Measurements from ENCODE around the gene MVB12B. TPM values are rescaled to one million over a fixed set of nuclear protein-coding genes. Genes with fewer than 3 reads are reported as not detected.

Gene MVB12B
- polyA plus RNA-seq, 1 donor: 13.4 TPM

GRCh38 chr9:126439402-126439765 lies 112.8 kb downstream of the MVB12B start:
- H3K36me3 ChIP-seq (ENCODE audit: control insufficient read depth, insufficient read depth, low read length): peaks cover 4% of the 10 kb centered on the region
- H3K9me3 ChIP-seq (ENCODE audit: control insufficient read depth, low read depth, low read length): no peaks in the 10 kb centered on the region
- no peak overlapping the region for H3K4me3 ChIP-seq (ENCODE audit: low read length)
- WGBS (ENCODE audit: insufficient coverage, low lambda C conversion rate): 80% methylated on average over 1 of the region's 5 CpGs
- no peak overlapping the region for H3K27ac ChIP-seq (ENCODE audit: low read length)
- no peak for DNase-seq
- no peaks in the 10 kb centered on the region for H3K27me3 ChIP-seq (ENCODE audit: control insufficient read depth, insufficient read depth, low read length)
- H3K4me1 ChIP-seq (ENCODE audit: control insufficient read depth, insufficient read depth, low read length): no peaks in the 10 kb centered on the region

GRCh38 chr9:126439883-126440653 lies 113.4 kb downstream of the MVB12B start:
- H3K4me3 ChIP-seq (ENCODE audit: low read length): no peak overlapping the region
- DNase-seq: no peak
- no peak overlapping the region for H3K27ac ChIP-seq (ENCODE audit: low read length)
- no peaks in the 10 kb centered on the region for H3K27me3 ChIP-seq (ENCODE audit: control insufficient read depth, insufficient read depth, low read length)
- WGBS (ENCODE audit: insufficient coverage, low lambda C conversion rate): 72% methylated on average over 2 of the region's 16 CpGs
- peaks cover 4% of the 10 kb centered on the region for H3K36me3 ChIP-seq (ENCODE audit: control insufficient read depth, insufficient read depth, low read length)
- H3K9me3 ChIP-seq (ENCODE audit: control insufficient read depth, low read depth, low read length): no peaks in the 10 kb centered on the region
- H3K4me1 ChIP-seq (ENCODE audit: control insufficient read depth, insufficient read depth, low read length): no peaks in the 10 kb centered on the region

GRCh38 chr9:126440940-126441339 lies 114.3 kb downstream of the MVB12B start:
- no peaks in the 10 kb centered on the region for H3K9me3 ChIP-seq (ENCODE audit: control insufficient read depth, low read depth, low read length)
- no peaks in the 10 kb centered on the region for H3K4me1 ChIP-seq (ENCODE audit: control insufficient read depth, insufficient read depth, low read length)
- no CpG with 5 or more reads among the region's 11 CpGs for WGBS (ENCODE audit: insufficient coverage, low lambda C conversion rate)
- no peak overlapping the region for H3K4me3 ChIP-seq (ENCODE audit: low read length)
- H3K36me3 ChIP-seq (ENCODE audit: control insufficient read depth, insufficient read depth, low read length): peaks cover 4% of the 10 kb centered on the region
- H3K27ac ChIP-seq (ENCODE audit: low read length): no peak overlapping the region
- no peak for DNase-seq
- H3K27me3 ChIP-seq (ENCODE audit: control insufficient read depth, insufficient read depth, low read length): no peaks in the 10 kb centered on the region

GRCh38 chr9:126442636-126443035 lies 116.0 kb downstream of the MVB12B start:
- Histone ChIP-seq H3K4me1 (ENCODE audit: control insufficient read depth, insufficient read depth, low read length) (no peaks in the 10 kb centered on the region), H3K27me3 (ENCODE audit: control insufficient read depth, insufficient read depth, low read length) (no peaks in the 10 kb centered on the region), H3K9me3 (ENCODE audit: control insufficient read depth, low read depth, low read length) (no peaks in the 10 kb centered on the region), H3K36me3 (ENCODE audit: control insufficient read depth, insufficient read depth, low read length) (peaks cover 4% of the 10 kb centered on the region), H3K27ac (ENCODE audit: low read length) (no peak overlapping the region), H3K4me3 (ENCODE audit: low read length) (no peak overlapping the region)
- no CpG with 5 or more reads among the region's 3 CpGs for WGBS (ENCODE audit: insufficient coverage, low lambda C conversion rate)
- DNase-seq: no peak

- WGBS (ENCODE audit: insufficient coverage, low lambda C conversion rate): 80% methylated on average over 1 of the region's 3 CpGs
- no peak for DNase-seq
- H3K27me3 ChIP-seq (ENCODE audit: control insufficient read depth, insufficient read depth, low read length): no peaks in the 10 kb centered on the region
- H3K9me3 ChIP-seq (ENCODE audit: control insufficient read depth, low read depth, low read length): no peaks in the 10 kb centered on the region
- no peak overlapping the region for H3K27ac ChIP-seq (ENCODE audit: low read length)
- peaks cover 9% of the 10 kb centered on the region for H3K36me3 ChIP-seq (ENCODE audit: control insufficient read depth, insufficient read depth, low read length)
- H3K4me3 ChIP-seq (ENCODE audit: low read length): no peak overlapping the region
- H3K4me1 ChIP-seq (ENCODE audit: control insufficient read depth, insufficient read depth, low read length): no peaks in the 10 kb centered on the region
Measured at GRCh38 chr9:126443144-126443543, 116.5 kb downstream of the MVB12B start.

GRCh38 chr9:126448136-126448535 lies 121.5 kb downstream of the MVB12B start:
- H3K27me3 ChIP-seq (ENCODE audit: control insufficient read depth, insufficient read depth, low read length): no peaks in the 10 kb centered on the region
- DNase-seq: no peak
- no CpG with 5 or more reads among the region's 2 CpGs for WGBS (ENCODE audit: insufficient coverage, low lambda C conversion rate)
- no peaks in the 10 kb centered on the region for H3K4me1 ChIP-seq (ENCODE audit: control insufficient read depth, insufficient read depth, low read length)
- no peak overlapping the region for H3K4me3 ChIP-seq (ENCODE audit: low read length)
- H3K9me3 ChIP-seq (ENCODE audit: control insufficient read depth, low read depth, low read length): no peaks in the 10 kb centered on the region
- H3K27ac ChIP-seq (ENCODE audit: low read length): no peak overlapping the region
- peaks cover 18% of the 10 kb centered on the region for H3K36me3 ChIP-seq (ENCODE audit: control insufficient read depth, insufficient read depth, low read length)

GRCh38 chr9:126448865-126449577 lies 122.4 kb downstream of the MVB12B start:
- no CpG with 5 or more reads among the region's 14 CpGs for whole genome bisulfite sequencing (ENCODE audit: insufficient coverage, low lambda C conversion rate)
- Histone ChIP-seq H3K27ac (ENCODE audit: low read length) (no peak overlapping the region), H3K9me3 (ENCODE audit: control insufficient read depth, low read depth, low read length) (no peaks in the 10 kb centered on the region), H3K4me3 (ENCODE audit: low read length) (no peak overlapping the region), H3K36me3 (ENCODE audit: control insufficient read depth, insufficient read depth, low read length) (peaks cover 21% of the 10 kb centered on the region), H3K4me1 (ENCODE audit: control insufficient read depth, insufficient read depth, low read length) (no peaks in the 10 kb centered on the region), H3K27me3 (ENCODE audit: control insufficient read depth, insufficient read depth, low read length) (no peaks in the 10 kb centered on the region)
- DNase-seq: no peak

- no peak for DNase-seq
- Histone ChIP-seq H3K4me3 (ENCODE audit: low read length) (no peak overlapping the region), H3K9me3 (ENCODE audit: control insufficient read depth, low read depth, low read length) (no peaks in the 10 kb centered on the region), H3K36me3 (ENCODE audit: control insufficient read depth, insufficient read depth, low read length) (peaks cover 21% of the 10 kb centered on the region), H3K27me3 (ENCODE audit: control insufficient read depth, insufficient read depth, low read length) (no peaks in the 10 kb centered on the region), H3K4me1 (ENCODE audit: control insufficient read depth, insufficient read depth, low read length) (no peaks in the 10 kb centered on the region), H3K27ac (ENCODE audit: low read length) (no peak overlapping the region)
- no CpG with 5 or more reads among the region's 12 CpGs for WGBS (ENCODE audit: insufficient coverage, low lambda C conversion rate)
Measured at GRCh38 chr9:126449725-126450667, 123.4 kb downstream of the MVB12B start.

- no peaks in the 10 kb centered on the region for H3K9me3 ChIP-seq (ENCODE audit: control insufficient read depth, low read depth, low read length)
- no peak for DNase-seq
- H3K4me1 ChIP-seq (ENCODE audit: control insufficient read depth, insufficient read depth, low read length): no peaks in the 10 kb centered on the region
- H3K4me3 ChIP-seq (ENCODE audit: low read length): no peak overlapping the region
- WGBS (ENCODE audit: insufficient coverage, low lambda C conversion rate): no CpG with 5 or more reads among the region's 6 CpGs
- no peaks in the 10 kb centered on the region for H3K27me3 ChIP-seq (ENCODE audit: control insufficient read depth, insufficient read depth, low read length)
- no peak overlapping the region for H3K27ac ChIP-seq (ENCODE audit: low read length)
- peaks cover 21% of the 10 kb centered on the region for H3K36me3 ChIP-seq (ENCODE audit: control insufficient read depth, insufficient read depth, low read length)
Measured at GRCh38 chr9:126450668-126451205, 124.1 kb downstream of the MVB12B start.

GRCh38 chr9:126451316-126451885 lies 124.8 kb downstream of the MVB12B start:
- Histone ChIP-seq H3K4me1 (ENCODE audit: control insufficient read depth, insufficient read depth, low read length) (no peaks in the 10 kb centered on the region), H3K27ac (ENCODE audit: low read length) (no peak overlapping the region), H3K36me3 (ENCODE audit: control insufficient read depth, insufficient read depth, low read length) (peaks cover 21% of the 10 kb centered on the region), H3K4me3 (ENCODE audit: low read length) (no peak overlapping the region), H3K27me3 (ENCODE audit: control insufficient read depth, insufficient read depth, low read length) (no peaks in the 10 kb centered on the region), H3K9me3 (ENCODE audit: control insufficient read depth, low read depth, low read length) (no peaks in the 10 kb centered on the region)
- no CpG with 5 or more reads among the region's 6 CpGs for WGBS (ENCODE audit: insufficient coverage, low lambda C conversion rate)
- DNase-seq: no peak

Data from large intestine (tissue), 3 donors.